H1 (cell line): ENCODE measurements around the gene PCBP4.

Experiments
- POLR2A ChIP-seq, 2 experiments: IDR thresholded peaks; 1 replicate in 1 of 2; 2 replicates in 1 of 2; pipeline ENCODE4 v1.6.1; 2011; ENCODE audit warnings: low read depth in 2 of 2, low read length in 2 of 2, mild to moderate bottlenecking in 2 of 2; ENCODE audit errors: control extremely low read depth in 1 of 2
- RAD21 ChIP-seq, 2 experiments: IDR thresholded peaks in 1 of 2; conservative IDR thresholded peaks in 1 of 2; 2 replicates each; pipeline ENCODE4 v1.6.1; 2011; ENCODE audit warnings: low read depth in 2 of 2, low read length in 2 of 2, improper control_type of control experiment in 1 of 2, inconsistent platforms in 1 of 2, mild to moderate bottlenecking in 1 of 2, moderate library complexity in 1 of 2
- SP2 ChIP-seq: IDR thresholded peaks from 2 replicates; pipeline ENCODE4 v1.6.1; 2012; ENCODE audit warnings: mild to moderate bottlenecking, low read length, inconsistent platforms
- YY1 ChIP-seq: IDR thresholded peaks from 2 replicates; pipeline ENCODE4 v1.6.1; 2011; ENCODE audit warnings: low read depth, mild to moderate bottlenecking, low read length

GRCh38 chr3:51954713-51955112 lies 12.5 kb downstream of the PCBP4 start:
- TF ChIP-seq YY1 (no peak), RAD21 (IDR thresholded peaks at IDR 0.05 in 1 of 2, conservative IDR thresholded peaks at IDR 0.05 in 1 of 2; ENCODE audit: low read depth in 2 of 2, low read length in 2 of 2) (no peak), POLR2A (IDR thresholded peaks at IDR 0.05; ENCODE audit: control extremely low read depth in 1 of 2, low read depth in 2 of 2, low read length in 2 of 2) (no peak), SP2 (no peak)
